Neural cell (in vitro differentiated cells): Measurements from ENCODE around the gene TMEM17. TPM values are rescaled to one million over a fixed set of nuclear protein-coding genes. Genes with fewer than 3 reads are reported as not detected.

Experiments used
- H2AFZ ChIP-seq: fragments of 200-600, 300-800 bp; sonication (generic), shearing (Covaris generic); 2 replicates; pipeline ENCODE4 v1.6.0; 2014; ENCODE audit warnings: low read depth, mild to moderate bottlenecking, antibody characterized with exemption, low read length, moderate library complexity
- H3F3A ChIP-seq: fragments of 200-600 bp; shearing (Covaris generic); 2 replicates; pipeline ENCODE4 v1.6.1; 2016; ENCODE audit warnings: mild to moderate bottlenecking, moderate library complexity, mixed read lengths, antibody characterized with exemption, low read length; ENCODE audit not compliant: insufficient read depth, poor library complexity, severe bottlenecking
- H3K27ac ChIP-seq: fragments of 200-600, 300-800 bp; sonication (generic), shearing (Covaris generic); 2 replicates; pipeline ENCODE4 v1.5.1; 2014; ENCODE audit warnings: mild to moderate bottlenecking, low read length, moderate library complexity
- H3K27me3 ChIP-seq: fragments of 300-800, 200-600 bp; sonication (generic), shearing (Covaris generic); 2 replicates; pipeline ENCODE4 v1.6.0; 2014; ENCODE audit warnings: mild to moderate bottlenecking, low read depth, low read length, moderate library complexity; ENCODE audit not compliant: insufficient read depth
- H3K36me3 ChIP-seq: fragments of 300-800, 200-600 bp; sonication (generic), shearing (Covaris generic); 2 replicates; pipeline ENCODE4 v1.5.1; 2014; ENCODE audit warnings: mild to moderate bottlenecking, antibody characterized with exemption, low read length, moderate library complexity; ENCODE audit not compliant: insufficient read depth
- H3K4me2 ChIP-seq: fragments of 300-800, 200-600 bp; sonication (generic), shearing (Covaris generic); 2 replicates; pipeline ENCODE4 v1.6.0; 2014; ENCODE audit warnings: mild to moderate bottlenecking, low read length
- H3K4me3 ChIP-seq: fragments of 300-800, 200-600 bp; sonication (generic), shearing (Covaris generic); 2 replicates; pipeline ENCODE4 v1.5.1; 2014; ENCODE audit warnings: mild to moderate bottlenecking, low read length, moderate library complexity
- H3K79me2 ChIP-seq: fragments of 200-600 bp; shearing (Covaris generic); replicated peaks from 2 replicates; pipeline ENCODE4 v1.6.0; 2014; ENCODE audit warnings: mild to moderate bottlenecking, low read length, moderate library complexity; ENCODE audit not compliant: insufficient read depth
- H3K9ac ChIP-seq: fragments of 300-800, 200-600 bp; sonication (generic), shearing (Covaris generic); 2 replicates; pipeline ENCODE4 v1.6.1; 2016; ENCODE audit warnings: mild to moderate bottlenecking, low read length, mixed read lengths
- H3K9me2 ChIP-seq: fragments of 200-600 bp; shearing (Covaris generic); 2 replicates; pipeline ENCODE4 v1.6.1; 2016; ENCODE audit warnings: mild to moderate bottlenecking, low read length, mixed read lengths; ENCODE audit not compliant: insufficient read depth
- H3K9me3 ChIP-seq: fragments of 200-600, 300-800 bp; sonication (generic), shearing (Covaris generic); 2 replicates; pipeline ENCODE4 v1.6.1; 2016; ENCODE audit warnings: mild to moderate bottlenecking, mixed run types, low read length, moderate library complexity, mixed read lengths
- H4K20me1 ChIP-seq: fragments of 200-600 bp; shearing (Covaris generic); 2 replicates; pipeline ENCODE4 v1.6.1; 2016; ENCODE audit warnings: mild to moderate bottlenecking, mixed run types; ENCODE audit not compliant: insufficient read depth
- EP300 ChIP-seq: fragments of 450-650 bp; conservative IDR thresholded peaks from 2 replicates; pipeline ENCODE4 v1.6.1; 2014; ENCODE audit warnings: antibody characterized with exemption, mild to moderate bottlenecking, moderate library complexity; ENCODE audit not compliant: poor library complexity, severe bottlenecking
- EZH2 ChIP-seq: fragments of 200-600, 300-800 bp; shearing (Covaris generic), sonication (generic); IDR thresholded peaks from 2 replicates; pipeline ENCODE4 v1.6.1; 2014; ENCODE audit warnings: antibody characterized with exemption, low read length, borderline replicate concordance, mild to moderate bottlenecking; ENCODE audit not compliant: insufficient read depth, poor library complexity, severe bottlenecking
- MXI1 ChIP-seq: fragments of 450-650 bp; conservative IDR thresholded peaks from 2 replicates; pipeline ENCODE4 v1.6.1; 2014; ENCODE audit warnings: antibody characterized with exemption, mild to moderate bottlenecking; ENCODE audit not compliant: poor library complexity, severe bottlenecking
- POLR2AphosphoS5 ChIP-seq: IDR thresholded peaks from 2 replicates; pipeline ENCODE4 v1.6.1; 2012
- RAD21 ChIP-seq: fragments of 450-650 bp; conservative IDR thresholded peaks from 2 replicates; pipeline ENCODE4 v1.6.1; 2014; ENCODE audit warnings: antibody characterized with exemption, mild to moderate bottlenecking, moderate library complexity
- SMC3 ChIP-seq: fragments of 450-650 bp; conservative IDR thresholded peaks from 2 replicates; pipeline ENCODE4 v1.6.1; 2014; ENCODE audit warnings: antibody characterized with exemption, mild to moderate bottlenecking, moderate library complexity; ENCODE audit not compliant: poor library complexity
- TAF1 ChIP-seq: IDR thresholded peaks from 2 replicates; pipeline ENCODE4 v1.6.1; 2012; ENCODE audit warnings: low read depth
- polyA plus RNA-seq: library from polyadenylated mRNA; depleted of rRNA; stranded (reverse); fragments of >200 nt; gene quantifications from 2 replicates; pipeline ENCODE4 v1.2.3, GENCODE V29; 2014
- small RNA-seq, 3 experiments: library from RNA; depleted of rRNA; stranded (forward); fragments of <200 nt; gene quantifications; one replicate each; pipeline ENCODE3, GENCODE V24; 2012
- TF ChIP-seq, protein P1 (sequence below): IDR thresholded peaks from 2 replicates; pipeline ENCODE4 v1.6.1; 2012; ENCODE audit warnings: borderline replicate concordance
- TF ChIP-seq, protein P2 (sequence below): fragments of 450-650 bp; IDR thresholded peaks from 2 replicates; pipeline ENCODE4 v1.5.1; 2014; ENCODE audit warnings: antibody characterized with exemption, mild to moderate bottlenecking, moderate library complexity; ENCODE audit not compliant: poor library complexity, severe bottlenecking

The TMEM17 gene
- polyA plus RNA-seq, 1 donor from 2014 or later = 8.6 TPM

DNA sequence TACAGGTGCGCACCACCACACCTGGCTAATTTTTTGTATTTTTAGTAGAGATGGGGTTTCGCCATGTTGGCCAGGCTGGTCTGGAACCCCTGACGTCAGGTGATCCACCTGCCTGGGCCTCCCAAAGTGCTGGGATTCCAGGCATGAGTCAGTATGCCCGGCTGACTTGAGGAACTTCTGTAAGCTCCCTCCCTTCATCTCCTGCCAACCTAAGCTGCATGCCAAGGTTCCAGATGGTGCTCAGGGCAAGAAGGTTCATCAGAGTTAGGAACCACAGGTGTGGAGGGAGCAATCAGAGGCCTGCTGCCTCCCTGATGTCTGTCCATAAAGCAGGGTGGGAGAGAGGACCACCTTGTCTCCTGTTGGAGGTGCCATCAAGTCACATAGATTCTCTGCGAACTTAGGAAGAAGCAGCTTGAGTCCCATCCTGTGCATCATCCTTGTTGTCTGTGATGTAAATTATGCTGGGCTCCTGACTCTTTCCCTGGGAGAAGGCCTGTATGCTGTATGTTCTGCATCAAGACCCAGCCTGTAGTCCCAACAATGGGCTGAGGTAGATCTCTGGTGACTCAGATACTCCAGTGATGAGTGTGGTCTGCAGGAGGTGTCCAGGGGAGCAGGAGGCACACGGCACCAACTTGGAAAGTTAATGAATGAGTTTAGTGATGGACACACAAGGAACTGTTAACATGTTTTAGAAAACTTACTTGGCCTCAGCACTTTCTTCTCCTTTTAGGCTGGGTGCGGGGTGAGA is 53.1 kb downstream of the TMEM17 start:
- no peak overlapping the region for H3K9ac ChIP-seq

DNA sequence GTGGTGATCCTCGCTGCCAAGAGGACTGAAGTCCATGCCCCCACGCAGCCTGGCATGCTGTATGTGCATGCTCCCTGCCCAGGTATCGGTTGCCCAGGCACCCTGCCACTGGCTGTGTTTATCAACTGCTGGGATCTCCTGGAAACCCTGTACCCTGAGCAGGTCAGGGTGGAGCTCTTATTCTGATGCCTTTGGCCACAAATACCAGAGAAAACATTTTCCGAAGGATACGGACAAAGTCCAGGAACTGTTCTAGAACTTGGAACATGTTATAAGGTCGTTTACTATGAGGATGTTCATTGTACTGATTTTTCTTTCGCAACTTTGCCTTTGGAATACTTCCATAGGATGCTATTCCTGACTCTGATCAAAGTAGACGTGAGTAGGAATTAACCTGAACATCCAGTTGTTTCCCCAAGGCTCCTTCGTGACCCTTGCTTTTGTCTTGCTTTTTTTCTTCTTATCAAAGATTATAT is 55.2 kb downstream of the TMEM17 start:
- H3K9me2 ChIP-seq = no peaks in the 10 kb centered on the region
- no peak overlapping the region for H3K4me3 ChIP-seq
- H4K20me1 ChIP-seq = no peaks in the 10 kb centered on the region
- H2AFZ ChIP-seq = no peak overlapping the region
- no peaks in the 10 kb centered on the region for H3K79me2 ChIP-seq
- H3K27me3 ChIP-seq = no peaks in the 10 kb centered on the region
- H3F3A ChIP-seq = no peaks in the 10 kb centered on the region
- H3K9me3 ChIP-seq = no peaks in the 10 kb centered on the region
- no peaks in the 10 kb centered on the region for H3K36me3 ChIP-seq
- H3K27ac ChIP-seq = no peak overlapping the region
- TF ChIP-seq TAF1 (no peak), MXI1 (no peak), POLR2AphosphoS5 (no peak), RAD21 (no peak), SMC3 (no peak), EZH2 (no peak), EP300 (no peak)
- TF ChIP-seq, protein P1, sequence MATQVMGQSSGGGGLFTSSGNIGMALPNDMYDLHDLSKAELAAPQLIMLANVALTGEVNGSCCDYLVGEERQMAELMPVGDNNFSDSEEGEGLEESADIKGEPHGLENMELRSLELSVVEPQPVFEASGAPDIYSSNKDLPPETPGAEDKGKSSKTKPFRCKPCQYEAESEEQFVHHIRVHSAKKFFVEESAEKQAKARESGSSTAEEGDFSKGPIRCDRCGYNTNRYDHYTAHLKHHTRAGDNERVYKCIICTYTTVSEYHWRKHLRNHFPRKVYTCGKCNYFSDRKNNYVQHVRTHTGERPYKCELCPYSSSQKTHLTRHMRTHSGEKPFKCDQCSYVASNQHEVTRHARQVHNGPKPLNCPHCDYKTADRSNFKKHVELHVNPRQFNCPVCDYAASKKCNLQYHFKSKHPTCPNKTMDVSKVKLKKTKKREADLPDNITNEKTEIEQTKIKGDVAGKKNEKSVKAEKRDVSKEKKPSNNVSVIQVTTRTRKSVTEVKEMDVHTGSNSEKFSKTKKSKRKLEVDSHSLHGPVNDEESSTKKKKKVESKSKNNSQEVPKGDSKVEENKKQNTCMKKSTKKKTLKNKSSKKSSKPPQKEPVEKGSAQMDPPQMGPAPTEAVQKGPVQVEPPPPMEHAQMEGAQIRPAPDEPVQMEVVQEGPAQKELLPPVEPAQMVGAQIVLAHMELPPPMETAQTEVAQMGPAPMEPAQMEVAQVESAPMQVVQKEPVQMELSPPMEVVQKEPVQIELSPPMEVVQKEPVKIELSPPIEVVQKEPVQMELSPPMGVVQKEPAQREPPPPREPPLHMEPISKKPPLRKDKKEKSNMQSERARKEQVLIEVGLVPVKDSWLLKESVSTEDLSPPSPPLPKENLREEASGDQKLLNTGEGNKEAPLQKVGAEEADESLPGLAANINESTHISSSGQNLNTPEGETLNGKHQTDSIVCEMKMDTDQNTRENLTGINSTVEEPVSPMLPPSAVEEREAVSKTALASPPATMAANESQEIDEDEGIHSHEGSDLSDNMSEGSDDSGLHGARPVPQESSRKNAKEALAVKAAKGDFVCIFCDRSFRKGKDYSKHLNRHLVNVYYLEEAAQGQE = no peak
- TF ChIP-seq, protein P2, sequence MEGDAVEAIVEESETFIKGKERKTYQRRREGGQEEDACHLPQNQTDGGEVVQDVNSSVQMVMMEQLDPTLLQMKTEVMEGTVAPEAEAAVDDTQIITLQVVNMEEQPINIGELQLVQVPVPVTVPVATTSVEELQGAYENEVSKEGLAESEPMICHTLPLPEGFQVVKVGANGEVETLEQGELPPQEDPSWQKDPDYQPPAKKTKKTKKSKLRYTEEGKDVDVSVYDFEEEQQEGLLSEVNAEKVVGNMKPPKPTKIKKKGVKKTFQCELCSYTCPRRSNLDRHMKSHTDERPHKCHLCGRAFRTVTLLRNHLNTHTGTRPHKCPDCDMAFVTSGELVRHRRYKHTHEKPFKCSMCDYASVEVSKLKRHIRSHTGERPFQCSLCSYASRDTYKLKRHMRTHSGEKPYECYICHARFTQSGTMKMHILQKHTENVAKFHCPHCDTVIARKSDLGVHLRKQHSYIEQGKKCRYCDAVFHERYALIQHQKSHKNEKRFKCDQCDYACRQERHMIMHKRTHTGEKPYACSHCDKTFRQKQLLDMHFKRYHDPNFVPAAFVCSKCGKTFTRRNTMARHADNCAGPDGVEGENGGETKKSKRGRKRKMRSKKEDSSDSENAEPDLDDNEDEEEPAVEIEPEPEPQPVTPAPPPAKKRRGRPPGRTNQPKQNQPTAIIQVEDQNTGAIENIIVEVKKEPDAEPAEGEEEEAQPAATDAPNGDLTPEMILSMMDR = no peak
- H3K4me2 ChIP-seq = no peak overlapping the region
- no peak overlapping the region for H3K9ac ChIP-seq

More for the DNA sequence above, 53.1 kb downstream of the TMEM17 start:
- H3K9me3 ChIP-seq = no peaks in the 10 kb centered on the region
- no peak overlapping the region for H3K27ac ChIP-seq
- H3K79me2 ChIP-seq = no peaks in the 10 kb centered on the region
- no peak for TF ChIP-seq EP300
- no peak for TF ChIP-seq EZH2
- no peak for TF ChIP-seq SMC3
- TF ChIP-seq, protein P2 = no peak
- H3K36me3 ChIP-seq = no peaks in the 10 kb centered on the region
- no peak overlapping the region for H2AFZ ChIP-seq
- no peaks in the 10 kb centered on the region for H3K9me2 ChIP-seq
- H3K4me3 ChIP-seq = no peak overlapping the region
- no peak overlapping the region for H3K4me2 ChIP-seq
- no peaks in the 10 kb centered on the region for H3K27me3 ChIP-seq
- no peaks in the 10 kb centered on the region for H3F3A ChIP-seq
- no peaks in the 10 kb centered on the region for H4K20me1 ChIP-seq

Small RNAs within 50 kb of the gene (small RNA-seq; reads per million reads assigned to genes)
- 0 reads per million in 3 experiments for gene AC107083.1
- 0 to 0.16 (median 0) reads per million in 3 experiments for gene RN7SL18P

Other genes starting within 250 kb of the TMEM17 start
- 49.1 and 52.6 TPM in 2 replicates for gene EHBP1, start 199.5 kb upstream of the TMEM17 start, polyA plus RNA-seq